Measurements from ENCODE around the gene SVIL. TPM values are rescaled to one million over a fixed set of nuclear protein-coding genes. Genes with fewer than 3 reads are reported as not detected.
A peak's percentile ranks its signal among the peaks of the same experiment; 100 is the strongest.
"Not testable (repeated sequence)": the region's sequence is repeated elsewhere in the genome, so short reads cannot be mapped to it uniquely, and the experiment has no call there.

SVIL gene
- total RNA-seq, 1 donor from 2014 or later = 72.1 TPM

DNA sequence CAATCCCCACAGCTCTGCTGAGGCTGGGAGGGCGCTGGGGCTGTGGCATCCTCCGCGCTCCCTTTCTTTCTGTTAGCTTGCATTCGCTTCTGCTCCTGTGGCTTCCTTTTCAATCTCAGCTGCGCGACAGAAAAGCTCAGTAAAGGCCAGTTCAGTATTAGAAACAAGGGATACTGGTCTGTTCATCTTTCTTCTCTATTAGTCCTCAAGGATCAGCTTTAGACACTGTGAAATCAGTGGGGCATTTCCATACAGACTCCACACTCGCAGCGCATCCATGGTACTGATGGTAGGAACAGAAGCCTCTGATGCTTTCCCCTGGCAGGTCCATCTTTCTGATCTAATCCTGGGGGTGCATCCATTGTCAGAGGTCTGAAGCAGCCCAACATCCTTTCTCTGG, 182.2 kb downstream of the SVIL start:
- Histone ChIP-seq H3K4me3 (ENCODE audit: low read depth, low read length) (no peak overlapping the region), H3K27me3 (ENCODE audit: control insufficient read depth, insufficient read depth, low read length) (no peaks in the 10 kb centered on the region), H3K36me3 (ENCODE audit: control insufficient read depth, insufficient read depth, low read length) (no peaks in the 10 kb centered on the region)
- TF ChIP-seq, protein P1, sequence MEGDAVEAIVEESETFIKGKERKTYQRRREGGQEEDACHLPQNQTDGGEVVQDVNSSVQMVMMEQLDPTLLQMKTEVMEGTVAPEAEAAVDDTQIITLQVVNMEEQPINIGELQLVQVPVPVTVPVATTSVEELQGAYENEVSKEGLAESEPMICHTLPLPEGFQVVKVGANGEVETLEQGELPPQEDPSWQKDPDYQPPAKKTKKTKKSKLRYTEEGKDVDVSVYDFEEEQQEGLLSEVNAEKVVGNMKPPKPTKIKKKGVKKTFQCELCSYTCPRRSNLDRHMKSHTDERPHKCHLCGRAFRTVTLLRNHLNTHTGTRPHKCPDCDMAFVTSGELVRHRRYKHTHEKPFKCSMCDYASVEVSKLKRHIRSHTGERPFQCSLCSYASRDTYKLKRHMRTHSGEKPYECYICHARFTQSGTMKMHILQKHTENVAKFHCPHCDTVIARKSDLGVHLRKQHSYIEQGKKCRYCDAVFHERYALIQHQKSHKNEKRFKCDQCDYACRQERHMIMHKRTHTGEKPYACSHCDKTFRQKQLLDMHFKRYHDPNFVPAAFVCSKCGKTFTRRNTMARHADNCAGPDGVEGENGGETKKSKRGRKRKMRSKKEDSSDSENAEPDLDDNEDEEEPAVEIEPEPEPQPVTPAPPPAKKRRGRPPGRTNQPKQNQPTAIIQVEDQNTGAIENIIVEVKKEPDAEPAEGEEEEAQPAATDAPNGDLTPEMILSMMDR (IDR thresholded peaks at IDR 0.05; ENCODE audit: insufficient read depth, low read length, poor library complexity, severe bottlenecking) = no peak
- DNase-seq (ENCODE audit: low read depth) = no peak

- Histone ChIP-seq H3K27me3 (ENCODE audit: control insufficient read depth, insufficient read depth, low read length) (no peaks in the 10 kb centered on the region), H3K36me3 (ENCODE audit: control insufficient read depth, insufficient read depth, low read length) (no peaks in the 10 kb centered on the region), H3K4me3 (ENCODE audit: low read depth, low read length) (no peak overlapping the region)
- TF ChIP-seq, protein P1 (IDR thresholded peaks at IDR 0.05; ENCODE audit: insufficient read depth, low read length, poor library complexity, severe bottlenecking) = no peak
- no peak for DNase-seq (ENCODE audit: low read depth)
Measured at GRCh38 chr10:29451946-29452345, 182.8 kb downstream of the SVIL start.

- no peaks in the 10 kb centered on the region for H3K27me3 ChIP-seq (ENCODE audit: control insufficient read depth, insufficient read depth, low read length)
- H3K36me3 ChIP-seq (ENCODE audit: control insufficient read depth, insufficient read depth, low read length) = no peaks in the 10 kb centered on the region
- TF ChIP-seq, protein P1 (IDR thresholded peaks at IDR 0.05; ENCODE audit: insufficient read depth, low read length, poor library complexity, severe bottlenecking) = no peak
- DNase-seq (ENCODE audit: low read depth) = no peak
- H3K4me3 ChIP-seq (ENCODE audit: low read depth, low read length) = no peak overlapping the region
Measured at GRCh38 chr10:29450405-29450804, 184.4 kb downstream of the SVIL start.

DNA sequence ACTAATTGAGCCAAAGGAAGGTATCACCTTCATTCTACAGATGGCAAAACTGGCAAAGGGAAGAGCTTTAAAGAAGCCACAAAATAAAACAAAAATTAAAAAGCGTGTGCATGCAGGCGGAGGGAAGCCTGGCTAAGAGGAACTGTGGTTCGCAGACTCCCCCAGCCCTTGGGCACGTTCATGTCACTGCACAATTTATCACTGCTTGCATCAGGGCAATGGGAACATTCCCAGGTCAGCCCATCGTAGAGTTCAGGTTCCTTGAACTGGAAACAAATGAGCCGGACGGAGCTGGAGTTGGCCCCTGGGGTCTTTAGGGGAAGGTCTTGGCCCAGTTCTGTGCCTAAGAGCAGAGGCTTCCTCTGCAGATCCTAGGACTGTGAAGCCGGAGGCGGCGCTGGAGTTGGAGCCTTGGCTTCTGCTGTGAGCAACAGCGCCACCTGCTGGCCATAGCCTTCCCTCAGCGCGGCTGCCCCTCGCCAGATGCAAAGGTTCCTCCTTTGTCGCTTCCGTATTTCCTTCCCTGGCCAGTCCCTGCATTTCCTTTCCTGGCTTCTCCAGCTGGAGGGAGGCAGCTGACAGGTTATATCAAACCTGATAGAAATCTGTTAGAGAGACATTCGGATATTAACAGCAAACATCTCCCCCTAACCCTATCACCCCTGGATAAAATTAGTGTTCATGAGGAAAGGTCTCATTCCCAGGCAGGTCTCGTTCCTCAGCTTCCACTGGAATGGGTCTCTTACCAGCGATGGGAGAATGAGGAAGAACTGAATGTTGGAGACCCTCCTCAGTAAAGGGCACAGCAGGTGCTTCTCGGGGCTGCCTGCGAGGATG, 185.8 kb downstream of the SVIL start:
- TF ChIP-seq, protein P1 (IDR thresholded peaks at IDR 0.05; ENCODE audit: insufficient read depth, low read length, poor library complexity, severe bottlenecking) = peak; percentile 64
- peak; percentile 19 for DNase-seq (ENCODE audit: low read depth)
- not testable (repeated sequence) for H3K4me3 ChIP-seq (ENCODE audit: low read depth, low read length); H3K36me3 ChIP-seq (ENCODE audit: control insufficient read depth, insufficient read depth, low read length); H3K27me3 ChIP-seq (ENCODE audit: control insufficient read depth, insufficient read depth, low read length)

- Histone ChIP-seq H3K36me3 (ENCODE audit: control insufficient read depth, insufficient read depth, low read length) (no peaks in the 10 kb centered on the region), H3K4me3 (ENCODE audit: low read depth, low read length) (no peak overlapping the region), H3K27me3 (ENCODE audit: control insufficient read depth, insufficient read depth, low read length) (no peaks in the 10 kb centered on the region)
- TF ChIP-seq, protein P1 (IDR thresholded peaks at IDR 0.05; ENCODE audit: insufficient read depth, low read length, poor library complexity, severe bottlenecking) = no peak
- no peak for DNase-seq (ENCODE audit: low read depth)
Measured at GRCh38 chr10:29448125-29448524, 186.6 kb downstream of the SVIL start.

DNA sequence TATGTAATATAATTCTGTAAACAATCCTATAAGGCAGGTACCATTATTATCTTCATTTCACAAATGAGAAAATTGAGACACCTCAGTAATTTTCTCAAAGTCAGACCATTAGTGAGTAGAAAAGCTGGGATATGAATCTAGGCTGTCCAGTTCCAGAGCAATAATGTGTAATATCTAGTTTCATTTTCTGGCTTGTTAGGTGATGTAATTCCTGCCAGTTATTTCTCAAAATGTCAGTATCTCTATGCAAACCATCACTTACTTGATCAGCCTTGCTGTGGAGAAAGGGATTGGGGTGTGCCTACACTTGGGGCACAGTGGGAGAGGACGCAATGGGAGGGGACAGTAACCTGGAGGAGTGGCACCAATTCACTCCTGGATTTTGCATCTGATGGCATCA, 188.4 kb downstream of the SVIL start:
- H3K27me3 ChIP-seq (ENCODE audit: control insufficient read depth, insufficient read depth, low read length) = no peaks in the 10 kb centered on the region
- no peaks in the 10 kb centered on the region for H3K36me3 ChIP-seq (ENCODE audit: control insufficient read depth, insufficient read depth, low read length)

More for the DNA sequence above, 188.4 kb downstream of the SVIL start:
- TF ChIP-seq, protein P1 (IDR thresholded peaks at IDR 0.05; ENCODE audit: insufficient read depth, low read length, poor library complexity, severe bottlenecking) = no peak
- no peak overlapping the region for H3K4me3 ChIP-seq (ENCODE audit: low read depth, low read length)
- DNase-seq (ENCODE audit: low read depth) = no peak
